GM12878 (cell line): ENCODE data around the gene PGC. TPM values are rescaled to one million over a fixed set of nuclear protein-coding genes. Genes with fewer than 3 reads are reported as not detected.

Source experiments
- ATAC-seq: fragments of 200-7000 bp; cut with Tn5 transposase; 3 replicates; pipeline ENCODE4 v1.9.1; 2020; ENCODE audit warnings: mild to moderate bottlenecking, moderate library complexity
- BruUV-seq: library from RNA; stranded (reverse); fragments of 400-500 nt; replicated peaks from 2 replicates; lab custom pipeline; 2021; lab: Mats Ljungman, UMichigan
- CTCF ChIA-PET: fragments of 300-600 bp; sonication (Branson Sonifier 250); formaldehyde crosslinking; extraction: SDS; loops from one replicate; lab custom pipeline; 2021; ENCODE audit warnings: inconsistent platforms; lab: Yijun Ruan, JAX
- POLR2A ChIA-PET: fragments of 350-600 bp; formaldehyde crosslinking; extraction: SDS; loops from one replicate; lab custom pipeline; 2021; ENCODE audit warnings: inconsistent platforms; lab: Charles Lee
- RAD21 ChIA-PET: fragments of 300-600 bp; sonication (Branson Sonifier 250); formaldehyde crosslinking; loops from one replicate; lab custom pipeline; 2023; ENCODE audit warnings: antibody characterized with exemption; ENCODE audit not compliant: unreplicated experiment; lab: Charles Lee
- SMC1A ChIA-PET: fragments of 300-600 bp; sonication (Branson Sonifier 250); formaldehyde crosslinking; loops from one replicate; lab custom pipeline; 2023; ENCODE audit not compliant: unreplicated experiment, uncharacterized antibody; lab: Charles Lee
- DNase-seq: peaks from one replicate; pipeline ENCODE4 v3.0.0-alpha.2; 2011; ENCODE audit warnings: low read depth, low spot score
- FAIRE-seq: peaks from 3 replicates; lab custom pipeline; 2011; peaks lifted over from hg19 to GRCh38; lab: Jason Lieb, UNC
- H2AFZ ChIP-seq: 2 replicates; pipeline ENCODE4 v1.6.0; 2011; ENCODE audit warnings: low read depth, low read length, control low read depth; ENCODE audit not compliant: control insufficient read depth
- H3K27ac ChIP-seq: 2 replicates; pipeline ENCODE4 v1.5.1; 2011; ENCODE audit warnings: control low read depth; ENCODE audit not compliant: control insufficient read depth, insufficient read depth
- H3K27me3 ChIP-seq, 2 experiments: replicated peaks in 1 of 2; 2 replicates each; pipeline versions ENCODE4 v1.6.0 to v1.6.1; 2011; ENCODE audit warnings: low read length in 1 of 2; ENCODE audit not compliant: control insufficient read depth in 2 of 2, insufficient read depth in 2 of 2
- H3K36me3 ChIP-seq, 2 experiments: 2 replicates each; pipeline ENCODE4 v1.5.1; 2011; ENCODE audit warnings: low read length in 1 of 2; ENCODE audit not compliant: control insufficient read depth in 2 of 2, insufficient read depth in 2 of 2
- H3K4me1 ChIP-seq: 2 replicates; pipeline ENCODE4 v1.6.1; 2011; ENCODE audit warnings: mild to moderate bottlenecking, low read length, moderate library complexity, mixed read lengths; ENCODE audit not compliant: control insufficient read depth, insufficient read depth
- H3K4me2 ChIP-seq: 2 replicates; pipeline ENCODE4 v1.6.0; 2011; ENCODE audit warnings: control low read depth; ENCODE audit not compliant: control insufficient read depth, insufficient read depth
- H3K4me3 ChIP-seq: fragments of 200-600 bp; sonication (generic); 2 replicates; pipeline ENCODE4 v1.5.1; 2016
- H3K79me2 ChIP-seq: 2 replicates; pipeline ENCODE4 v1.6.0; 2011; ENCODE audit warnings: low read length; ENCODE audit not compliant: control insufficient read depth, insufficient read depth
- H3K9ac ChIP-seq: 2 replicates; pipeline ENCODE4 v1.8.0; 2011; ENCODE audit warnings: low read length, control low read depth, mixed read lengths; ENCODE audit not compliant: control insufficient read depth, insufficient read depth
- H3K9me3 ChIP-seq: replicated peaks from 3 replicates; pipeline ENCODE4 v1.5.1; 2011; ENCODE audit warnings: mild to moderate bottlenecking, low read length; ENCODE audit not compliant: control insufficient read depth, insufficient read depth
- H4K20me1 ChIP-seq: 2 replicates; pipeline ENCODE4 v1.6.0; 2011; ENCODE audit not compliant: control insufficient read depth, insufficient read depth
- BHLHE40 ChIP-seq, 2 experiments: fragments of 450-650 bp in 1 of 2; IDR thresholded peaks; 2 replicates each; pipeline ENCODE4 v1.6.1; 2011 to 2017; ENCODE audit warnings: low read depth in 2 of 2, borderline replicate concordance in 1 of 2, improper control_type of control experiment in 1 of 2, low read length in 1 of 2, mild to moderate bottlenecking in 1 of 2
- EED ChIP-seq: sonication (generic); IDR thresholded peaks from 2 replicates; pipeline ENCODE4 v1.6.1; 2016; ENCODE audit warnings: antibody characterized with exemption, low read depth
- POLR2A ChIP-seq: IDR thresholded peaks from 2 replicates; pipeline ENCODE4 v1.6.1; 2011; ENCODE audit warnings: low read depth, mild to moderate bottlenecking, low read length
- POLR2AphosphoS5 ChIP-seq: IDR thresholded peaks from 2 replicates; pipeline ENCODE4 v1.6.1; 2011; ENCODE audit warnings: mild to moderate bottlenecking, low read length, inconsistent platforms
- YY1 ChIP-seq: IDR thresholded peaks from 2 replicates; pipeline ENCODE4 v1.6.1; 2011; ENCODE audit warnings: low read depth, mild to moderate bottlenecking, low read length
- WGBS: methylation state at CpG from one replicate; pipeline ENCODE4 v1.1.6; 2016; ENCODE audit warnings: low lambda C conversion rate; ENCODE audit not compliant: insufficient replicate concordance, insufficient coverage; ENCODE audit errors: missing lambda C conversion rate; 5-methylcytosine and 5-hydroxymethylcytosine counted together
- in situ Hi-C: fragments of 300-500 bp; cut with MboI; formaldehyde crosslinking; loops from 9 replicates; pipeline ENCODE4 v1.14.3; 2018; ENCODE audit warnings: mixed read lengths
- intact Hi-C: fragments of 100-400 bp; cut with micrococcal nuclease; formaldehyde crosslinking; loops from one replicate; pipeline ENCODE4 v1.14.2; 2022; ENCODE audit not compliant: unreplicated experiment
- polyA plus RNA-seq, 11 experiments: library from polyadenylated mRNA; depleted of rRNA in 4 of 11; unstranded in 6 of 11; stranded (reverse) in 5 of 11; fragments of >200 nt; fragmentation: Nextera tagmentation in 4 of 11; fragmentation: Illumina TruSeq in 1 of 11; extraction: Ambion mirVana in 4 of 11; extraction: Trizol in 1 of 11; gene quantifications; 1 replicate in 1 of 11; 2 replicates in 10 of 11; pipeline versions ENCODE4 v1.2.1 to v1.2.3, GENCODE V29; 2011 to 2016; ENCODE audit warnings: inconsistent platforms in 2 of 11, missing spikeins in 2 of 11, low read depth in 1 of 11
- total RNA-seq, 4 experiments: library from RNA; depleted of rRNA in 3 of 4; stranded (reverse); fragments of >200 nt in 3 of 4; fragmentation: Illumina TruSeq in 1 of 4; extraction: Trizol in 1 of 4; gene quantifications; 2 replicates each; pipeline versions ENCODE4 v1.2.1 to v1.2.3, GENCODE V29; 2013 to 2021

The PGC gene
- total and polyA plus RNA-seq, 10 of the 15 experiments (the other 5 are each of a cell fraction or from before 2014, with no cell fraction given): 0.26 TPM; not detected in 9

- H3K9me3 ChIP-seq: no peaks in the 10 kb centered on the region
- no peaks in the 10 kb centered on the region for H3K27me3 ChIP-seq
- no peak overlapping the region for H2AFZ ChIP-seq
- ChIA-PET RAD21 (interaction anchor here (0.7 to 14.4 kb wide), 7 partner anchors 8 to 265 kb away, joined by 3 to 300 read pairs (median 4); partner anchors contain the start of gene FRS3), POLR2A (interaction anchor here (1.0 to 13.0 kb wide), 4 partner anchors 8 to 382 kb away, joined by 4 to 293 read pairs (median 117); partner anchors contain the start of gene TFEB), CTCF (interaction anchor here (1.0 to 5.7 kb wide), 5 partner anchors 10 to 113 kb away, joined by 4 to 49 read pairs (median 21); partner anchors contain the start of gene TFEB), SMC1A (interaction anchor here (0.8 to 7.7 kb wide), 7 partner anchors 8 to 382 kb away, joined by 3 to 151 read pairs (median 7); partner anchors contain the start of gene TFEB)
- H3K4me2 ChIP-seq: peak overlapping the region; percentile 98
- in situ Hi-C loops (no loop called here), intact Hi-C loops (no loop called here)
- H3K36me3 ChIP-seq: peaks cover 11 to 19% of the 10 kb centered on the region in 2 experiments
- ATAC-seq (peak; percentile 14), FAIRE-seq (no peak), DNase-seq (no peak)
- peaks cover 2% of the 10 kb centered on the region; the same call in 1 of the 2 replicates for H4K20me1 ChIP-seq
- peaks cover 74% of the 10 kb centered on the region for H3K4me1 ChIP-seq
- TF ChIP-seq POLR2A: peak; percentile 23; the same call in 1 of the 2 replicates
- peak; percentile 21; the same call in 1 of the 2 replicates for TF ChIP-seq YY1
- no peak for TF ChIP-seq EED
- TF ChIP-seq POLR2AphosphoS5: peak; percentile 54; the same call in 1 of the 2 replicates
- no peak for TF ChIP-seq BHLHE40 (IDR thresholded peaks at IDR 0.05; ENCODE audit: borderline replicate concordance in 1 of 2, low read depth in 2 of 2, low read length in 1 of 2)
- H3K4me3 ChIP-seq: peak overlapping the region; percentile 49; the same call in 1 of the 2 replicates
- 9% methylated on average over 5 of the region's 5 CpGs for WGBS
- H3K27ac ChIP-seq: peak overlapping the region; percentile 84
- peak overlapping the region; percentile 71; the same call in 1 of the 2 replicates for H3K9ac ChIP-seq
- BruUV-seq: no TSS peak
- H3K79me2 ChIP-seq: peaks cover 97% of the 10 kb centered on the region
Observed at GRCh38 chr6:41715795-41716515, 31.2 kb downstream of the PGC start.
